ENCODE data around the gene PDE11A. TPM values are rescaled to one million over a fixed set of nuclear protein-coding genes. Genes with fewer than 3 reads are reported as not detected.

Gene PDE11A
- total and polyA plus RNA-seq, 2 of the 8 experiments (the other 6 are each of a cell fraction or from before 2014, with no cell fraction given), result 0.19 to 0.23 TPM

GRCh38 chr2:177628831-177629230 lies 443.7 kb downstream of the PDE11A start:
- no peak for FAIRE-seq
- CTCF ChIA-PET (ENCODE audit: partially characterized antibody), result interaction anchor here (0.7 to 2.2 kb wide), 7 partner anchors 10 to 296 kb away, joined by 3 to 9 read pairs (median 3); a partner anchor contains a TSS
- TF ChIP-seq RXRA (IDR thresholded peaks at IDR 0.05; ENCODE audit: insufficient read depth, low read depth, low read length) (no peak), SRF (IDR thresholded peaks at IDR 0.05; ENCODE audit: low read depth, low read length) (no peak), NANOG (IDR thresholded peaks at IDR 0.05; ENCODE audit: insufficient read depth, low read depth, low read length, poor library complexity, severe bottlenecking) (no peak), POU5F1 (IDR thresholded peaks at IDR 0.05; ENCODE audit: low read depth, low read length) (no peak), SAP30 (IDR thresholded peaks at IDR 0.05; ENCODE audit: insufficient read depth, insufficient replicate concordance, low read length) (no peak), CREB1 (IDR thresholded peaks at IDR 0.05) (no peak), ATF3 (IDR thresholded peaks at IDR 0.05; ENCODE audit: insufficient read depth, low read depth, low read length) (no peak), RNF2 (IDR thresholded peaks at IDR 0.05; ENCODE audit: borderline replicate concordance, low read depth, low read length, missing control alignments, poor library complexity, severe bottlenecking) (no peak)

More at GRCh38 chr2:177628831-177629230, 443.7 kb downstream of the PDE11A start:
- no peaks in the 10 kb centered on the region for H3K79me1 ChIP-seq (ENCODE audit: low read depth, low read length)
- H3K23me2 ChIP-seq (ENCODE audit: low read depth, low read length), result no peaks in the 10 kb centered on the region
- H2BK20ac ChIP-seq (ENCODE audit: low read length), result no peak overlapping the region
- no peak overlapping the region for H3K23ac ChIP-seq (ENCODE audit: insufficient read length)
- H3K4me1 ChIP-seq (replicated peaks in 1 of 4; ENCODE audit: control insufficient read depth in 3 of 4, insufficient read depth in 4 of 4, low read length in 3 of 4), result peaks cover 0 to 4% (median 0%) of the 10 kb centered on the region in 4 experiments; a peak in 1 of 7 replicates
- no peak overlapping the region for H2BK15ac ChIP-seq (ENCODE audit: low read length)
- no peak overlapping the region for H2AFZ ChIP-seq (ENCODE audit: low read length)
- no peak overlapping the region for H3K4me2 ChIP-seq (ENCODE audit: insufficient read depth in 1 of 2, low read depth in 2 of 2, low read length in 2 of 2)
- no peak overlapping the region for H2BK5ac ChIP-seq (ENCODE audit: low read depth, low read length)
- H2BK12ac ChIP-seq (ENCODE audit: low read depth, low read length), result no peak overlapping the region
- H4K91ac ChIP-seq (replicated peaks; ENCODE audit: insufficient read length, low read length), result no peak overlapping the region
- no peak overlapping the region for H4K5ac ChIP-seq (ENCODE audit: insufficient read length, low read depth, low read length)
- no peak overlapping the region for H2BK120ac ChIP-seq (replicated peaks; ENCODE audit: low read depth, low read length)
- H3K36me3 ChIP-seq (ENCODE audit: control insufficient read depth in 2 of 4, insufficient read depth in 4 of 4, low read length in 3 of 4), result no peaks in the 10 kb centered on the region
- H3K9ac ChIP-seq (replicated peaks in 1 of 4; ENCODE audit: extremely low read depth in 1 of 4, low read depth in 3 of 4, low read length in 3 of 4), result no peak overlapping the region
- H3K18ac ChIP-seq (ENCODE audit: extremely low read depth, low read length), result no peak overlapping the region
- no peak overlapping the region for H3K56ac ChIP-seq (replicated peaks; ENCODE audit: insufficient read length, low read depth, low read length)
- H3K4me3 ChIP-seq (ENCODE audit: extremely low read depth in 1 of 4, insufficient read depth in 2 of 4, low read depth in 3 of 4, low read length in 4 of 4), result no peak overlapping the region
- DNase-seq (ENCODE audit: low read depth in 1 of 2, low spot score in 2 of 2), result no peak
- H3K27me3 ChIP-seq (replicated peaks in 1 of 4; ENCODE audit: control insufficient read depth in 3 of 4, extremely low read depth in 1 of 4, insufficient read depth in 3 of 4, low read length in 3 of 4), result no peaks in the 10 kb centered on the region
- POLR2A ChIA-PET (ENCODE audit: partially characterized antibody), result interaction anchor here (1.3 kb wide), 1 partner anchor 10 kb away, joined by 3 read pairs; no protein-coding TSS in a partner anchor
- no peaks in the 10 kb centered on the region for H3K79me2 ChIP-seq (ENCODE audit: control insufficient read depth in 1 of 2, insufficient read depth in 2 of 2, low read length in 2 of 2)
- H4K20me1 ChIP-seq (replicated peaks in 1 of 2; ENCODE audit: control insufficient read depth in 1 of 2, insufficient read depth in 2 of 2, low read length in 2 of 2), result no peaks in the 10 kb centered on the region
- 73% methylated on average over 5 of the region's 5 CpGs; no CpG with 5 or more reads in 1 of the 2 experiments for WGBS, 2 experiments (ENCODE audit: extremely low coverage in 1 of 2, insufficient coverage in 1 of 2, insufficient read length in 1 of 2, insufficient replicate concordance in 2 of 2, low coverage in 1 of 2, low lambda C conversion rate in 2 of 2, missing lambda C conversion rate in 1 of 2)
- no peak overlapping the region for H4K8ac ChIP-seq (ENCODE audit: extremely low read depth, insufficient read depth, low read length)
- H3K27ac ChIP-seq (ENCODE audit: low read depth, low read length), result no peak overlapping the region; the same call in 1 of the 2 replicates
- H3K9me3 ChIP-seq (ENCODE audit: insufficient read depth in 2 of 2, low read depth in 1 of 2, low read length in 1 of 2), result no peaks in the 10 kb centered on the region
- no peak overlapping the region for H2AK5ac ChIP-seq (ENCODE audit: low read depth, low read length)
- no peak overlapping the region for H3K4ac ChIP-seq (replicated peaks; ENCODE audit: insufficient read length, low read depth, low read length)
- H3K14ac ChIP-seq (ENCODE audit: insufficient read length), result no peak overlapping the region

Measured in H1 (cell line).